Epithelial cell of proximal tubule (primary cell): ENCODE results near the gene MMP24. TPM values are rescaled to one million over a fixed set of nuclear protein-coding genes. Genes with fewer than 3 reads are reported as not detected.

Experiments
- DNase-seq: peaks from one replicate; pipeline ENCODE4 v3.0.0-alpha.2; 2011; ENCODE audit warnings: low read depth
- H3K4me3 ChIP-seq: 2 replicates; pipeline ENCODE4 v1.5.1; 2011; ENCODE audit warnings: low read depth, mild to moderate bottlenecking, low read length
- total RNA-seq: library from RNA; depleted of rRNA; stranded (reverse); fragments of >200 nt; gene quantifications from 2 replicates; pipeline ENCODE4 v1.2.3, GENCODE V29; 2015
- TF ChIP-seq, protein P1 (sequence below): conservative IDR thresholded peaks from 2 replicates; pipeline ENCODE4 v1.5.1; 2012; ENCODE audit warnings: low read depth, mild to moderate bottlenecking, low read length

The MMP24 gene
- total RNA-seq, 1 donor from 2014 or later: 12.2 TPM

DNA sequence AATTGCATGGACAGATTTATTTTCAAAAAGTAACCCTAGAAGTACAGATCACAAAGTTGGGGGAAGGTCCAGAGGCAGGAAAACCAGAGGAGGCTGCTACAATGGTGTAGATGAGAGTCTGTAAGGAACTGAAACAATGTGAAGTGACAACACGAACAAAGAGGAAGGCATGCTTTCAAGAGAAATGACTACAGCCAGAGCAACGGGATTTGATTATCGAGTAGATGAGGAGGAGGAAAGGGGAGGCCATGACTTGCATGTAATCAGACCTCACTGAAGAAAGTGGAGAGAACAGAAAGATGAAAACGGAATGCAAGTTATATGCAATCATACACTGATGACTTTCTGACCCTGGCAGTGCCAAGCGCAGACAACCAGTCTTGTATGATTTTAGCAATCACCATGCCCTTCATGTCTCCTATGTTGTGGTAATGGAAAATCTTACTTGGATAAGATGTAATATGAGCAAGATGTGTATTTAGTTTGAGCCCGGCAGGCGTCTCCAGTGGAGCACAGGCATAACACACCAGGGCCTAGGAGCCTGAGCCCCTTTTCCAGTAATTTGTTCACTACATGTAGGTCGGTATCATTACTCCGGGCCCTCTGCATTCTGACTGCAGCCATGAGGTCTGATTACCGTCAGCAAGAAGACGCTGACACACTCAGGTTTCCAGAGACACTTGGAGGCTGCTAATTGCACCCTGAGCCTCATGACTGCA lies 99.7 kb downstream of the MMP24 start:
- H3K4me3 ChIP-seq: no peak overlapping the region
- TF ChIP-seq, protein P1, sequence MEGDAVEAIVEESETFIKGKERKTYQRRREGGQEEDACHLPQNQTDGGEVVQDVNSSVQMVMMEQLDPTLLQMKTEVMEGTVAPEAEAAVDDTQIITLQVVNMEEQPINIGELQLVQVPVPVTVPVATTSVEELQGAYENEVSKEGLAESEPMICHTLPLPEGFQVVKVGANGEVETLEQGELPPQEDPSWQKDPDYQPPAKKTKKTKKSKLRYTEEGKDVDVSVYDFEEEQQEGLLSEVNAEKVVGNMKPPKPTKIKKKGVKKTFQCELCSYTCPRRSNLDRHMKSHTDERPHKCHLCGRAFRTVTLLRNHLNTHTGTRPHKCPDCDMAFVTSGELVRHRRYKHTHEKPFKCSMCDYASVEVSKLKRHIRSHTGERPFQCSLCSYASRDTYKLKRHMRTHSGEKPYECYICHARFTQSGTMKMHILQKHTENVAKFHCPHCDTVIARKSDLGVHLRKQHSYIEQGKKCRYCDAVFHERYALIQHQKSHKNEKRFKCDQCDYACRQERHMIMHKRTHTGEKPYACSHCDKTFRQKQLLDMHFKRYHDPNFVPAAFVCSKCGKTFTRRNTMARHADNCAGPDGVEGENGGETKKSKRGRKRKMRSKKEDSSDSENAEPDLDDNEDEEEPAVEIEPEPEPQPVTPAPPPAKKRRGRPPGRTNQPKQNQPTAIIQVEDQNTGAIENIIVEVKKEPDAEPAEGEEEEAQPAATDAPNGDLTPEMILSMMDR: no peak
- DNase-seq: no peak

Other genes with a start within 250 kb of the MMP24 start
- 58.6 and 82.2 TPM in 2 replicates for gene TRPC4AP, start 133.9 kb upstream of the MMP24 start, total RNA-seq
- gene EDEM2, start 79.4 kb upstream of the MMP24 start, total RNA-seq: 20.4 and 35.2 TPM in 2 replicates
- gene PROCR, start 54.6 kb upstream of the MMP24 start, total RNA-seq: 39.3 and 56.6 TPM in 2 replicates
- 16.1 and 32.3 TPM in 2 replicates for gene MMP24OS, start 51.4 kb downstream of the MMP24 start, total RNA-seq
- gene EIF6, start 58.1 kb downstream of the MMP24 start, total RNA-seq: 315 and 480 TPM in 2 replicates
- gene FAM83C, start 65.7 kb downstream of the MMP24 start, total RNA-seq: 0.14 TPM in 1 of 2 replicates, not detected in the other
- gene UQCC1, start 185.3 kb downstream of the MMP24 start, total RNA-seq: 40.2 and 40.9 TPM in 2 replicates
- 4.9 and 10.0 TPM in 2 replicates for gene GDF5, start 211.5 kb downstream of the MMP24 start, total RNA-seq
- gene CEP250, start 228.9 kb downstream of the MMP24 start, total RNA-seq: 31.1 and 91.7 TPM in 2 replicates